ENCODE data around the gene FBLN1.
"Not testable (repeated sequence)": the region's sequence is repeated elsewhere in the genome, so short reads cannot be mapped to it uniquely, and the experiment has no call there.

DNA sequence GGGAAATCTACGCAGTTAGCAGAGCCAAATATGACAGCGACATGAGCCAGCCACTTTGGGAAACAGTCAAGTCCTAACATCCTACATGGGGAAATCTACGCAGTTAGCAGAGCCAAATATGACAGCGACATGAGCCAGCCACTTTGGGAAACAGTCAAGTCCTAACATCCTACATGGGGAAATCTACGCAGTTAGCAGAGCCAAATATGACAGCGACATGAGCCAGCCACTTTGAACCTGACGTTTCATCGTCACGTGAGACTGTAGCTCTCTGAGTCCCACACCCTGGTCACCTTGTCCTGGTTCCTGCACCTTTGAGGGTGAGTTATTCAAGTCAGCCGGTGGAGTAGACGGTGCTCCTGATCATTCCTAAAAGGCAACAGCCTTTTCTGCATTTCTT lies 105.4 kb downstream of the FBLN1 start:
- TF ChIP-seq, protein P1, sequence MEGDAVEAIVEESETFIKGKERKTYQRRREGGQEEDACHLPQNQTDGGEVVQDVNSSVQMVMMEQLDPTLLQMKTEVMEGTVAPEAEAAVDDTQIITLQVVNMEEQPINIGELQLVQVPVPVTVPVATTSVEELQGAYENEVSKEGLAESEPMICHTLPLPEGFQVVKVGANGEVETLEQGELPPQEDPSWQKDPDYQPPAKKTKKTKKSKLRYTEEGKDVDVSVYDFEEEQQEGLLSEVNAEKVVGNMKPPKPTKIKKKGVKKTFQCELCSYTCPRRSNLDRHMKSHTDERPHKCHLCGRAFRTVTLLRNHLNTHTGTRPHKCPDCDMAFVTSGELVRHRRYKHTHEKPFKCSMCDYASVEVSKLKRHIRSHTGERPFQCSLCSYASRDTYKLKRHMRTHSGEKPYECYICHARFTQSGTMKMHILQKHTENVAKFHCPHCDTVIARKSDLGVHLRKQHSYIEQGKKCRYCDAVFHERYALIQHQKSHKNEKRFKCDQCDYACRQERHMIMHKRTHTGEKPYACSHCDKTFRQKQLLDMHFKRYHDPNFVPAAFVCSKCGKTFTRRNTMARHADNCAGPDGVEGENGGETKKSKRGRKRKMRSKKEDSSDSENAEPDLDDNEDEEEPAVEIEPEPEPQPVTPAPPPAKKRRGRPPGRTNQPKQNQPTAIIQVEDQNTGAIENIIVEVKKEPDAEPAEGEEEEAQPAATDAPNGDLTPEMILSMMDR (IDR thresholded peaks at IDR 0.05; ENCODE audit: insufficient read depth, low read length, poor library complexity, severe bottlenecking), result not testable (repeated sequence)
- TF ChIP-seq EZH2phosphoT487 (conservative IDR thresholded peaks at IDR 0.05; ENCODE audit: low read length), result not testable (repeated sequence)
